ES-I3 (cell line): ENCODE data around the gene RNASE3.
A peak's percentile ranks its signal among the peaks of the same experiment; 100 is the strongest.
"Not testable (repeated sequence)": the region's sequence is repeated elsewhere in the genome, so short reads cannot be mapped to it uniquely, and the experiment has no call there.

Experiments
- H3K36me3 ChIP-seq: 2 replicates; pipeline ENCODE4 v1.6.1; 2013; ENCODE audit warnings: mild to moderate bottlenecking, low read length, control low read depth, moderate library complexity; ENCODE audit not compliant: insufficient read depth
- H3K4me1 ChIP-seq: 2 replicates; pipeline ENCODE4 v1.6.1; 2013; ENCODE audit warnings: mild to moderate bottlenecking, control low read depth, low read length; ENCODE audit not compliant: insufficient read depth
- H3K9ac ChIP-seq: 2 replicates; pipeline ENCODE4 v1.6.1; 2013; ENCODE audit warnings: low read depth, mild to moderate bottlenecking, low read length, moderate library complexity
- H3K9me3 ChIP-seq: 2 replicates; pipeline ENCODE4 v1.6.1; 2013; ENCODE audit warnings: mild to moderate bottlenecking, low read length, moderate library complexity; ENCODE audit not compliant: control insufficient read depth, insufficient read depth

Gene RNASE3

GRCh38 chr14:20891126-20891825 lies at the start of gene RNASE3:
Gene RNASE3 (plus strand): TSS chr14:20891385. CDS start chr14:20891687, 302 bp downstream.
- H3K9me3 ChIP-seq, H3K9ac ChIP-seq, H3K36me3 ChIP-seq, H3K4me1 ChIP-seq: not testable (repeated sequence)

DNA sequence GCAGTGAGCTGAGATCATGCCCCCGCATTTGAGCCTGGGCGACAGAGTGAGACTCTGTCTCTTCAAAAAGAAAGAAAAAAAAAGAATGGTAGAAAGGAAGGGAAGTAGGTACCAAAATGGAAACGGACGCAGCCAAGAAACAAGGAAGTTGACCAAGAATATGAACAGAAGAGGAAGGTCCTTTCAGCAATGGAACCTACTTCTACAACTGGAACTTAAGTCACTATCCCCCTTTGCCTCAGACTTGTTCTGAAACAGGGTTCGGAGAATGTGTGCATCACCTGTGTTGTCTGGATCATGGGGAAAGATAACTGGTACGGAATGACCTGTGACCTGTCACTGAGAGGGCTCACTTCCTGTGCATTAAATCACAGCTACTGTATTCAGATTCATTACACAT lies 44.6 kb upstream of the RNASE3 start:
- Histone ChIP-seq H3K4me1 (peaks cover 4% of the 10 kb centered on the region; the same call in 1 of the 2 replicates), H3K9ac (no peak overlapping the region), H3K36me3 (no peaks in the 10 kb centered on the region), H3K9me3 (no peaks in the 10 kb centered on the region)

DNA sequence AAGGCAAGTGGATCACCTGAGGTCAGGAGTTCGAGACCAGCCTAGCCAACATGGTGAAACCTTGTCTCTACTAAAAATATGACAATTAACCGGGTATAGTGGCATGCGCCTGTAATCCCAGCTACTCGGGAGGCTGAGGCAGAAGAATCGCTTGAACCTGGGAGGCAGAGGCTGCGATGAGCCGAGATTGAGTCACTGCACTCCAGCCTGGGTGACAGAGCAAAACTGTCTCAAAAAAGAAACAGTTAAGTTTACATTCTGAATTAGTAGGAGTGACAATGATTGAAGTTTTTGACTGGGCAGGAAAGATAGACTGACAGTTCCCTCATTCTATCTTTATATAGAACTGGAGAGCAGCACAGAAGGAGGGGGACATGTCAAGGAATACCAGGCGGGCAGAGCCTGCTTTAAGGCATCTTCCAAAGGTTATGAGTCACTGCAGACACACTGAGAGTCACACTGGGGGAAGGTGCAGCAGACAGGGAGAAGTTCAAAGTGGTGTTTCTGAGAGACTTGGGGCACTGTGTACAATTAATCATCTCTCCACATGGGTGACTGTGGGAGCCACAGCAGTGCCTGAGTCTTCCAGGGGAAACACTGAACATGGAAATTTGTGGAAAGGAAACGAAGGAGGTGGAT lies 42.8 kb upstream of the RNASE3 start:
- Histone ChIP-seq H3K9me3 (no peaks in the 10 kb centered on the region), H3K4me1 (peaks cover 4% of the 10 kb centered on the region; the same call in 1 of the 2 replicates), H3K9ac (no peak overlapping the region), H3K36me3 (no peaks in the 10 kb centered on the region)

- no peak overlapping the region for H3K9ac ChIP-seq
- peaks cover 4% of the 10 kb centered on the region; the same call in 1 of the 2 replicates for H3K4me1 ChIP-seq
- no peaks in the 10 kb centered on the region for H3K9me3 ChIP-seq
- H3K36me3 ChIP-seq = no peaks in the 10 kb centered on the region
These were observed 42.1 kb upstream of the RNASE3 start for GRCh38 chr14:20848955-20849570.

DNA sequence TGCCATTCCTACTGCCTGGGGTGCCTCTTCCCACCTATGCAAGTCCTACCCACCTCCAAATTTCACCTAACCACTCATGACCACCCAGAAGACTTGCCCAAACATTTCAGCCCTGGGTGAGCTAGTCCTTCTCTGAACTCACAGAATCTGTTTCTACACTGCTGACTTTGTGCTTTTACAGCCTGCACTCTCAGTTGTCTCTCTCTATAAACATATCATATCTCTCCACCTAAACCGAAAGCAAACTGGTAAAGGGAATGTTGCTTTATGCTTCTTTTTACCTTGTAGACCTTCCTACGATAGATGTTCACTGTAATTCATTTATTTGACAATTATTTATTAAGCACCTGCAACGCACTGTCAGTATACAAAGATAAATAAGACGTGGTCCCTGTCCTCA lies 38.1 kb upstream of the RNASE3 start:
- Histone ChIP-seq H3K4me1 (peaks cover 10% of the 10 kb centered on the region), H3K9ac (no peak overlapping the region), H3K9me3 (no peaks in the 10 kb centered on the region), H3K36me3 (no peaks in the 10 kb centered on the region)

GRCh38 chr14:20855652-20856291 lies 35.4 kb upstream of the RNASE3 start:
- Histone ChIP-seq H3K9ac (no peak overlapping the region), H3K9me3 (no peaks in the 10 kb centered on the region), H3K36me3 (no peaks in the 10 kb centered on the region), H3K4me1 (peaks cover 7% of the 10 kb centered on the region)

DNA sequence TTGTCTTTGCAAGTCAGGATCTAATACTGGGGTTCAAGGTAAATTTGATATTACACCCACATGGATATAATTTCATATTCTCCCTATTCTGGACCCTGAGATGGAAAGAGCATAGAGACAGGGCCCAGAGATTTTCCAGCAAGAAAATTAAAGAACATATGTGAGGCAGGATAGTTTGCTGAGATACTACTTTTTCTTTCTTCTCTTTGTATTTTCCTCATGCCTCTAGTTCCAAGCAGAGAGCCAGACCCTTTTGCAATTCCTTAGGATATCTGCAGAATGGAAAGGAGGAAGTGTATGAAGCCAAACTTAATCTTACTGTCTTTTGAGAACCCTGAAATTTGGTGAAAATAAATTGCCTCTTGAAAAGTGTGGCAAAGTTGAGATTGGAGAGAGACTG lies 34.0 kb upstream of the RNASE3 start:
- no peaks in the 10 kb centered on the region for H3K36me3 ChIP-seq
- peaks cover 7% of the 10 kb centered on the region for H3K4me1 ChIP-seq
- H3K9ac ChIP-seq = no peak overlapping the region; the same call in 1 of the 2 replicates
- H3K9me3 ChIP-seq = no peaks in the 10 kb centered on the region

GRCh38 chr14:20857630-20858261 lies 33.4 kb upstream of the RNASE3 start:
- Histone ChIP-seq H3K36me3 (no peaks in the 10 kb centered on the region), H3K9ac (no peak overlapping the region; the same call in 1 of the 2 replicates), H3K9me3 (no peaks in the 10 kb centered on the region), H3K4me1 (peaks cover 7% of the 10 kb centered on the region)

GRCh38 chr14:20866194-20866593 lies 25.0 kb upstream of the RNASE3 start:
- H3K4me1 ChIP-seq = no peaks in the 10 kb centered on the region
- H3K36me3 ChIP-seq = no peaks in the 10 kb centered on the region
- no peak overlapping the region for H3K9ac ChIP-seq
- no peaks in the 10 kb centered on the region for H3K9me3 ChIP-seq

- no peak overlapping the region for H3K9ac ChIP-seq
- H3K9me3 ChIP-seq = no peaks in the 10 kb centered on the region
- no peaks in the 10 kb centered on the region for H3K36me3 ChIP-seq
- no peaks in the 10 kb centered on the region for H3K4me1 ChIP-seq
These were observed 24.2 kb upstream of the RNASE3 start for GRCh38 chr14:20866963-20867362.

- H3K9me3 ChIP-seq = no peaks in the 10 kb centered on the region
- H3K9ac ChIP-seq = peak overlapping the region; percentile 84
- no peaks in the 10 kb centered on the region for H3K36me3 ChIP-seq
- no peaks in the 10 kb centered on the region for H3K4me1 ChIP-seq
These were observed 17.6 kb upstream of the RNASE3 start for GRCh38 chr14:20873370-20874177.

- no peak overlapping the region for H3K9ac ChIP-seq
- no peaks in the 10 kb centered on the region for H3K4me1 ChIP-seq
- no peaks in the 10 kb centered on the region for H3K36me3 ChIP-seq
- H3K9me3 ChIP-seq = no peaks in the 10 kb centered on the region
These were observed 14.2 kb upstream of the RNASE3 start for GRCh38 chr14:20877016-20877415.

- Histone ChIP-seq H3K36me3 (no peaks in the 10 kb centered on the region), H3K4me1 (no peaks in the 10 kb centered on the region), H3K9me3 (no peaks in the 10 kb centered on the region), H3K9ac (no peak overlapping the region)
These were observed 12.5 kb upstream of the RNASE3 start for GRCh38 chr14:20878695-20879094.

GRCh38 chr14:20881229-20881628 lies 10.0 kb upstream of the RNASE3 start:
- H3K9me3 ChIP-seq, H3K4me1 ChIP-seq, H3K36me3 ChIP-seq, H3K9ac ChIP-seq: not testable (repeated sequence)
